Lower leg skin (tissue), 3 donors: Measurements from ENCODE around the gene ANO6.

Experiments
- POLR2A ChIP-seq, 2 donors: fragments of 450-650 bp; IDR thresholded peaks; one replicate each; pipeline ENCODE4 v1.6.1; 2016 to 2017; ENCODE audit warnings: antibody characterized with exemption in 2 of 2, mild to moderate bottlenecking in 1 of 2, moderate library complexity in 1 of 2
- TF ChIP-seq, protein P1 (sequence below), 3 donors: fragments of 450-650 bp; IDR thresholded peaks; one replicate each; pipeline ENCODE4 v1.5.1; 2016; ENCODE audit warnings: antibody characterized with exemption in 3 of 3, mild to moderate bottlenecking in 3 of 3, moderate library complexity in 2 of 3

DNA sequence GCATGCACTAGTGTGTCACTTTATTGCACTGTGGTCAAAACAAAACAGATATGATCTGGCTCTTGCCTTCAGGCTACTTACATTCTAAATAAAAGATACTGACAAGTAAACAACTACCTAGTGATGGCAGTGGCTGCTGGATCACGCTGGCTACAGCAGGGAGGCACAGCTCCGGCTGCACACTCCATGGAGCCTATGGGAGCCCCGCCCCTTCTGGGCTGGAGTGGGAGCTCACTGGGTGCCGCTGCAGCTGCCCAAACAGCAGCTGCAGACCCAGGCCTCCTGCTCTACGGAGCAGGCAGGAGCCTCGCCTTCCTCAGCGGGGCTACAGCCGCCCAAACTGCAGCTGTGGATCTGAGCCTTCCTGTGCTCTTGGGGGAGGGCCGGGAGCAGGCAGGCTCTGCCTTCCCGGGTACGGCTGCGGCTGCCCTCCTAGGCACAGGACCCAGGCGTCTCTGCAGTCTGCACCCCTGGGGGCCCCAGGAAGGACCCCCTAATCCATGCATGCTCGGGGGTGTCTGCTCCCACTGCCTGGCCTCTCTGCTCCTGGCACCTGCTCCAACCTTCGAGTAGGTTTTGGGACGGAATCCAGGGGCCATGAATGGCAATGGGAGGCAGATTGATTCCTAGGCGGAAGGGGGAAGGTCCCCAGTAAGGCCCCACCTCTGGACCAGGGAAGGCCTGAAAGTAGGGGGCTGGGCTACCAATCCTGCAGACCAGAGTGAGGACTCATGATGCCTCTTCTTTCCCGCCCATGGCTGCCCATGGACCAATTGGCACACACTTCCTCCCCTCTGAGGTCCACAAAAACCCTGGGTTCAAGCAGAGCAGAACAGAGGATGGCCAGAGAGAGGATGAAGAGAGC lies 253.1 kb downstream of the ANO6 start:
- TF ChIP-seq, protein P1, sequence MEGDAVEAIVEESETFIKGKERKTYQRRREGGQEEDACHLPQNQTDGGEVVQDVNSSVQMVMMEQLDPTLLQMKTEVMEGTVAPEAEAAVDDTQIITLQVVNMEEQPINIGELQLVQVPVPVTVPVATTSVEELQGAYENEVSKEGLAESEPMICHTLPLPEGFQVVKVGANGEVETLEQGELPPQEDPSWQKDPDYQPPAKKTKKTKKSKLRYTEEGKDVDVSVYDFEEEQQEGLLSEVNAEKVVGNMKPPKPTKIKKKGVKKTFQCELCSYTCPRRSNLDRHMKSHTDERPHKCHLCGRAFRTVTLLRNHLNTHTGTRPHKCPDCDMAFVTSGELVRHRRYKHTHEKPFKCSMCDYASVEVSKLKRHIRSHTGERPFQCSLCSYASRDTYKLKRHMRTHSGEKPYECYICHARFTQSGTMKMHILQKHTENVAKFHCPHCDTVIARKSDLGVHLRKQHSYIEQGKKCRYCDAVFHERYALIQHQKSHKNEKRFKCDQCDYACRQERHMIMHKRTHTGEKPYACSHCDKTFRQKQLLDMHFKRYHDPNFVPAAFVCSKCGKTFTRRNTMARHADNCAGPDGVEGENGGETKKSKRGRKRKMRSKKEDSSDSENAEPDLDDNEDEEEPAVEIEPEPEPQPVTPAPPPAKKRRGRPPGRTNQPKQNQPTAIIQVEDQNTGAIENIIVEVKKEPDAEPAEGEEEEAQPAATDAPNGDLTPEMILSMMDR (IDR thresholded peaks at IDR 0.05), result no peak
- TF ChIP-seq POLR2A (IDR thresholded peaks at IDR 0.05), result no peak
